K562 (cell line): ENCODE data around the gene PADI4. TPM values are rescaled to one million over a fixed set of nuclear protein-coding genes. Genes with fewer than 3 reads are reported as not detected.

Experiments
- E2F6 ChIP-seq, 2 experiments: IDR thresholded peaks; 2 replicates each; pipeline ENCODE4 v1.6.1; 2011; ENCODE audit warnings: borderline replicate concordance in 1 of 2, control low read depth in 1 of 2, low read depth in 1 of 2, low read length in 1 of 2, mild to moderate bottlenecking in 1 of 2, mixed read lengths in 1 of 2, moderate library complexity in 1 of 2; ENCODE audit not compliant: insufficient read depth in 1 of 2, insufficient read length in 1 of 2, poor library complexity in 1 of 2, severe bottlenecking in 1 of 2; ENCODE audit errors: extremely low read depth in 1 of 2
- RBM25 ChIP-seq: fragments of 200-400 bp; formaldehyde crosslinking; IDR thresholded peaks from 2 replicates; pipeline ENCODE4 v1.6.1; 2018; ENCODE audit warnings: low read length, low read depth, moderate library complexity; ENCODE audit not compliant: severe bottlenecking
- ZFP91 ChIP-seq: sonication (generic); formaldehyde crosslinking; IDR thresholded peaks from 2 replicates; pipeline ENCODE4 v1.8.0; 2022; ENCODE audit warnings: mild to moderate bottlenecking, missing genetic modification reagents
- ZNF146 ChIP-seq: IDR thresholded peaks from one replicate; pipeline ENCODE4 v1.6.1; 2018; ENCODE audit warnings: missing compliant biosample characterization; ENCODE audit not compliant: unreplicated experiment
- ZNF584 ChIP-seq: fragments of 200-800 bp; sonication (Bioruptor generic); IDR thresholded peaks from 2 replicates; pipeline ENCODE4 v1.6.1; 2016; ENCODE audit warnings: low read depth, mild to moderate bottlenecking, missing genetic modification characterization, missing compliant biosample characterization
- polyA plus RNA-seq, 8 experiments: library from polyadenylated mRNA; depleted of rRNA in 4 of 8; stranded (reverse) in 5 of 8; unstranded in 3 of 8; fragments of >200 nt; fragmentation: Nextera tagmentation in 2 of 8; fragmentation: Illumina TruSeq in 1 of 8; extraction: Ambion mirVana in 2 of 8; extraction: Trizol in 1 of 8; gene quantifications; 2 replicates each; pipeline versions ENCODE4 v1.2.1 to v1.2.3, GENCODE V29; 2011 to 2014; ENCODE audit warnings: inconsistent platforms in 1 of 8, missing spikeins in 1 of 8
- total RNA-seq, 7 experiments: library from RNA; depleted of rRNA in 6 of 7; stranded (reverse); fragments of >200 nt in 6 of 7; fragmentation: Illumina TruSeq in 2 of 7; extraction: Trizol in 2 of 7; gene quantifications; 2 replicates each; pipeline versions ENCODE4 v1.2.1 to v1.2.3, GENCODE V29; 2011 to 2021; ENCODE audit warnings: low replicate concordance in 1 of 7
- TF ChIP-seq, protein P1 (sequence below): fragments of 450-650 bp; IDR thresholded peaks from 2 replicates; pipeline ENCODE4 v1.7.1; 2018; ENCODE audit warnings: mild to moderate bottlenecking, low read depth; ENCODE audit not compliant: partially characterized antibody
- TF ChIP-seq, protein P2 (sequence below): fragments of 250-450 bp; sonication (Bioruptor Pico); IDR thresholded peaks from 2 replicates; pipeline ENCODE4 v1.8.0; 2022; ENCODE audit warnings: inconsistent platforms
- TF ChIP-seq, protein P3 (sequence below): fragments of 250-450 bp; sonication (Bioruptor Pico); IDR thresholded peaks from 2 replicates; pipeline ENCODE4 v1.4.0; 2020; ENCODE audit warnings: mild to moderate bottlenecking

The PADI4 gene
- total and polyA plus RNA-seq, 9 of the 15 experiments (the other 6 are each of a cell fraction or from before 2014, with no cell fraction given), result 0.22 to 0.33 TPM; not detected in 7

- TF ChIP-seq, protein P1, sequence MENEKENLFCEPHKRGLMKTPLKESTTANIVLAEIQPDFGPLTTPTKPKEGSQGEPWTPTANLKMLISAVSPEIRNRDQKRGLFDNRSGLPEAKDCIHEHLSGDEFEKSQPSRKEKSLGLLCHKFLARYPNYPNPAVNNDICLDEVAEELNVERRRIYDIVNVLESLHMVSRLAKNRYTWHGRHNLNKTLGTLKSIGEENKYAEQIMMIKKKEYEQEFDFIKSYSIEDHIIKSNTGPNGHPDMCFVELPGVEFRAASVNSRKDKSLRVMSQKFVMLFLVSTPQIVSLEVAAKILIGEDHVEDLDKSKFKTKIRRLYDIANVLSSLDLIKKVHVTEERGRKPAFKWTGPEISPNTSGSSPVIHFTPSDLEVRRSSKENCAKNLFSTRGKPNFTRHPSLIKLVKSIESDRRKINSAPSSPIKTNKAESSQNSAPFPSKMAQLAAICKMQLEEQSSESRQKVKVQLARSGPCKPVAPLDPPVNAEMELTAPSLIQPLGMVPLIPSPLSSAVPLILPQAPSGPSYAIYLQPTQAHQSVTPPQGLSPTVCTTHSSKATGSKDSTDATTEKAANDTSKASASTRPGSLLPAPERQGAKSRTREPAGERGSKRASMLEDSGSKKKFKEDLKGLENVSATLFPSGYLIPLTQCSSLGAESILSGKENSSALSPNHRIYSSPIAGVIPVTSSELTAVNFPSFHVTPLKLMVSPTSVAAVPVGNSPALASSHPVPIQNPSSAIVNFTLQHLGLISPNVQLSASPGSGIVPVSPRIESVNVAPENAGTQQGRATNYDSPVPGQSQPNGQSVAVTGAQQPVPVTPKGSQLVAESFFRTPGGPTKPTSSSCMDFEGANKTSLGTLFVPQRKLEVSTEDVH, result no peak
- TF ChIP-seq, protein P2, sequence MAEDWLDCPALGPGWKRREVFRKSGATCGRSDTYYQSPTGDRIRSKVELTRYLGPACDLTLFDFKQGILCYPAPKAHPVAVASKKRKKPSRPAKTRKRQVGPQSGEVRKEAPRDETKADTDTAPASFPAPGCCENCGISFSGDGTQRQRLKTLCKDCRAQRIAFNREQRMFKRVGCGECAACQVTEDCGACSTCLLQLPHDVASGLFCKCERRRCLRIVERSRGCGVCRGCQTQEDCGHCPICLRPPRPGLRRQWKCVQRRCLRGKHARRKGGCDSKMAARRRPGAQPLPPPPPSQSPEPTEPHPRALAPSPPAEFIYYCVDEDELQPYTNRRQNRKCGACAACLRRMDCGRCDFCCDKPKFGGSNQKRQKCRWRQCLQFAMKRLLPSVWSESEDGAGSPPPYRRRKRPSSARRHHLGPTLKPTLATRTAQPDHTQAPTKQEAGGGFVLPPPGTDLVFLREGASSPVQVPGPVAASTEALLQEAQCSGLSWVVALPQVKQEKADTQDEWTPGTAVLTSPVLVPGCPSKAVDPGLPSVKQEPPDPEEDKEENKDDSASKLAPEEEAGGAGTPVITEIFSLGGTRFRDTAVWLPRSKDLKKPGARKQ (CRISPR knock-in tag), result no peak
- TF ChIP-seq, protein P3, sequence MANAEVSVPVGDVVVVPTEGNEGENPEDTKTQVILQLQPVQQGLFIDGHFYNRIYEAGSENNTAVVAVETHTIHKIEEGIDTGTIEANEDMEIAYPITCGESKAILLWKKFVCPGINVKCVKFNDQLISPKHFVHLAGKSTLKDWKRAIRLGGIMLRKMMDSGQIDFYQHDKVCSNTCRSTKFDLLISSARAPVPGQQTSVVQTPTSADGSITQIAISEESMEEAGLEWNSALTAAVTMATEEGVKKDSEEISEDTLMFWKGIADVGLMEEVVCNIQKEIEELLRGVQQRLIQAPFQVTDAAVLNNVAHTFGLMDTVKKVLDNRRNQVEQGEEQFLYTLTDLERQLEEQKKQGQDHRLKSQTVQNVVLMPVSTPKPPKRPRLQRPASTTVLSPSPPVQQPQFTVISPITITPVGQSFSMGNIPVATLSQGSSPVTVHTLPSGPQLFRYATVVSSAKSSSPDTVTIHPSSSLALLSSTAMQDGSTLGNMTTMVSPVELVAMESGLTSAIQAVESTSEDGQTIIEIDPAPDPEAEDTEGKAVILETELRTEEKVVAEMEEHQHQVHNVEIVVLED (CRISPR knock-in tag), result no peak
- TF ChIP-seq RBM25 (no peak), ZNF146 (CRISPR knock-in tag) (no peak), ZFP91 (CRISPR knock-in tag) (no peak), ZNF584 (CRISPR knock-in tag) (no peak), E2F6 (IDR thresholded peaks at IDR 0.05; ENCODE audit: borderline replicate concordance in 1 of 2, extremely low read depth in 1 of 2, insufficient read depth in 1 of 2, insufficient read length in 1 of 2, low read depth in 1 of 2, low read length in 1 of 2, poor library complexity in 1 of 2, severe bottlenecking in 1 of 2) (no peak)
Observed at GRCh38 chr1:17350083-17350482, 42.1 kb downstream of the PADI4 start (continued).
